Activated CD4-positive, alpha-beta T cell treated with anti-CD3 and anti-CD28 coated beads, Interleukin-2, amount 10 ng/mL, durations not matched to agents 24 days and 14 days (primary cell): Measurements from ENCODE around the gene FOXJ2. TPM values are rescaled to one million over a fixed set of nuclear protein-coding genes. Genes with fewer than 3 reads are reported as not detected.
"Not testable (repeated sequence)": the region's sequence is repeated elsewhere in the genome, so short reads cannot be mapped to it uniquely, and the experiment has no call there.

Source experiments
- DNase-seq: peaks from one replicate; pipeline ENCODE4 v3.0.0; 2022
- H3K27ac Mint-ChIP-seq: one replicate; pipeline ENCODE4 v1.8.0; 2022; ENCODE audit warnings: mild to moderate bottlenecking, mixed read lengths
- H3K27me3 Mint-ChIP-seq: one replicate; pipeline ENCODE4 v1.8.0; 2022; ENCODE audit warnings: mixed read lengths
- H3K36me3 Mint-ChIP-seq: one replicate; pipeline ENCODE4 v1.8.0; 2022; ENCODE audit warnings: low read depth, mild to moderate bottlenecking, mixed read lengths
- H3K4me1 Mint-ChIP-seq: one replicate; pipeline ENCODE4 v1.8.0; 2021; ENCODE audit warnings: mixed read lengths
- H3K4me3 Mint-ChIP-seq: one replicate; pipeline ENCODE4 v1.8.0; 2022; ENCODE audit warnings: mild to moderate bottlenecking, moderate library complexity, mixed read lengths
- H3K9me3 Mint-ChIP-seq: one replicate; pipeline ENCODE4 v1.8.0; 2021; ENCODE audit warnings: mixed read lengths
- intact Hi-C: fragments of 100-400 bp; cut with micrococcal nuclease; formaldehyde crosslinking; loops from one replicate; pipeline ENCODE4 v1.15.1; 2023
- total RNA-seq: library from RNA; stranded (reverse); gene quantifications from 2 replicates; pipeline ENCODE4 v1.2.3, GENCODE V29; 2022

The FOXJ2 gene
- total RNA-seq, 1 donor from 2014 or later = 18.6 TPM

GRCh38 chr12:8064131-8064530 is 31.6 kb downstream of the FOXJ2 start:
- DNase-seq = no peak
- Mint-ChIP-seq H3K4me1 (peaks cover 24% of the 10 kb centered on the region), H3K27ac (no peak overlapping the region), H3K9me3 (no peaks in the 10 kb centered on the region), H3K36me3 (peaks cover 10% of the 10 kb centered on the region), H3K27me3 (peaks cover 2% of the 10 kb centered on the region), H3K4me3 (no peak overlapping the region)
- intact Hi-C loops = no loop called here

- no peaks in the 10 kb centered on the region for H3K9me3 Mint-ChIP-seq
- intact Hi-C loops = loop anchor here (1.0 kb wide), 1 partner anchor 15 kb away; no protein-coding TSS in a partner anchor
- DNase-seq = peak; percentile 86
- peak within 1 kb of the TSS; percentile 41 for H3K4me3 Mint-ChIP-seq
- H3K27ac Mint-ChIP-seq = peak within 1 kb of the TSS; percentile 78
- peaks cover 33% of the 10 kb centered on the region for H3K4me1 Mint-ChIP-seq
- peaks cover 5% of the 10 kb centered on the region for H3K36me3 Mint-ChIP-seq
- H3K27me3 Mint-ChIP-seq = no peaks in the 10 kb centered on the region
Measured at GRCh38 chr12:8065991-8066594, 33.6 kb downstream of the FOXJ2 start, which contains the start of gene C3AR1. TSS of gene C3AR1 (minus strand) at chr12:8066359. CDS start at chr12:8060185, 6,174 bp downstream.

- no peaks in the 10 kb centered on the region for H3K9me3 Mint-ChIP-seq
- no peak overlapping the region for H3K4me3 Mint-ChIP-seq
- H3K36me3 Mint-ChIP-seq = no peaks in the 10 kb centered on the region
- H3K4me1 Mint-ChIP-seq = peaks cover 27% of the 10 kb centered on the region
- intact Hi-C loops = no loop called here
- no peak overlapping the region for H3K27ac Mint-ChIP-seq
- DNase-seq = no peak
- peaks cover 6% of the 10 kb centered on the region for H3K27me3 Mint-ChIP-seq
Measured at GRCh38 chr12:8069582-8069981, 37.1 kb downstream of the FOXJ2 start.

GRCh38 chr12:8071820-8072219 is 39.3 kb downstream of the FOXJ2 start:
- intact Hi-C loops = not testable (repeated sequence)

GRCh38 chr12:8075935-8076334 is 43.4 kb downstream of the FOXJ2 start:
- no peak overlapping the region for H3K27ac Mint-ChIP-seq
- H3K9me3 Mint-ChIP-seq = no peaks in the 10 kb centered on the region
- peaks cover 6% of the 10 kb centered on the region for H3K27me3 Mint-ChIP-seq
- no peaks in the 10 kb centered on the region for H3K36me3 Mint-ChIP-seq
- intact Hi-C loops = loop anchor here (5.0 kb wide), 1 partner anchor 214 kb away; no protein-coding TSS in a partner anchor
- H3K4me1 Mint-ChIP-seq = peaks cover 12% of the 10 kb centered on the region
- H3K4me3 Mint-ChIP-seq = no peak overlapping the region
- DNase-seq = no peak

More at GRCh38 chr12:8071820-8072219, 39.3 kb downstream of the FOXJ2 start:
- H3K4me3 Mint-ChIP-seq, H3K27me3 Mint-ChIP-seq, H3K27ac Mint-ChIP-seq, H3K36me3 Mint-ChIP-seq, H3K9me3 Mint-ChIP-seq, DNase-seq: not testable (repeated sequence)
- H3K4me1 Mint-ChIP-seq = peaks cover 12% of the 10 kb centered on the region

- H3K4me1 Mint-ChIP-seq = peaks cover 15% of the 10 kb centered on the region
- H3K9me3 Mint-ChIP-seq = no peaks in the 10 kb centered on the region
- H3K27ac Mint-ChIP-seq = no peak overlapping the region
- H3K36me3 Mint-ChIP-seq = no peaks in the 10 kb centered on the region
- intact Hi-C loops = loop anchor here (5.0 kb wide), 1 partner anchor 214 kb away; no protein-coding TSS in a partner anchor
- H3K4me3 Mint-ChIP-seq = no peak overlapping the region
- DNase-seq = no peak
- H3K27me3 Mint-ChIP-seq = peaks cover 6% of the 10 kb centered on the region
Measured at GRCh38 chr12:8076366-8076765, 43.9 kb downstream of the FOXJ2 start.

- Mint-ChIP-seq H3K27me3 (peaks cover 2% of the 10 kb centered on the region), H3K27ac (no peak overlapping the region), H3K4me1 (peaks cover 16% of the 10 kb centered on the region), H3K9me3 (no peaks in the 10 kb centered on the region), H3K36me3 (no peaks in the 10 kb centered on the region), H3K4me3 (no peak overlapping the region)
- DNase-seq = no peak
- intact Hi-C loops = loop anchor here (5.0 kb wide), 1 partner anchor 215 kb away; no protein-coding TSS in a partner anchor
Measured at GRCh38 chr12:8077207-8077606, 44.7 kb downstream of the FOXJ2 start.

GRCh38 chr12:8078398-8078797 is 45.9 kb downstream of the FOXJ2 start:
- Mint-ChIP-seq H3K9me3 (no peaks in the 10 kb centered on the region), H3K4me3 (no peak overlapping the region), H3K4me1 (peaks cover 19% of the 10 kb centered on the region), H3K27ac (no peak overlapping the region), H3K27me3 (no peaks in the 10 kb centered on the region), H3K36me3 (no peaks in the 10 kb centered on the region)
- peak; percentile 84 for DNase-seq
- intact Hi-C loops = loop anchor here (1.0 to 5.0 kb wide), 2 partner anchors 32 to 216 kb away; no protein-coding TSS in a partner anchor

GRCh38 chr12:8078916-8079315 is 46.4 kb downstream of the FOXJ2 start:
- H3K9me3 Mint-ChIP-seq = no peaks in the 10 kb centered on the region
- no peak overlapping the region for H3K27ac Mint-ChIP-seq
- H3K27me3 Mint-ChIP-seq = no peaks in the 10 kb centered on the region
- DNase-seq = no peak
- peaks cover under 1% of the 10 kb centered on the region for H3K36me3 Mint-ChIP-seq
- intact Hi-C loops = loop anchor here (1.0 to 5.0 kb wide), 2 partner anchors 33 to 217 kb away; no protein-coding TSS in a partner anchor
- H3K4me3 Mint-ChIP-seq = no peak overlapping the region
- peaks cover 21% of the 10 kb centered on the region for H3K4me1 Mint-ChIP-seq

- DNase-seq = no peak
- Mint-ChIP-seq H3K4me3 (peak overlapping the region; percentile 1), H3K4me1 (peaks cover 29% of the 10 kb centered on the region), H3K9me3 (no peaks in the 10 kb centered on the region), H3K27ac (peak overlapping the region; percentile 60), H3K27me3 (no peaks in the 10 kb centered on the region), H3K36me3 (peaks cover 5% of the 10 kb centered on the region)
- intact Hi-C loops = loop anchor here (5.0 kb wide), 1 partner anchor 143 kb away; the partner anchor contains the start of gene SLC2A3
Measured at GRCh38 chr12:8080120-8080519, 47.6 kb downstream of the FOXJ2 start.

- Mint-ChIP-seq H3K4me3 (peak overlapping the region; percentile 96), H3K27me3 (no peaks in the 10 kb centered on the region), H3K4me1 (peaks cover 32% of the 10 kb centered on the region), H3K9me3 (no peaks in the 10 kb centered on the region), H3K27ac (peak overlapping the region; percentile 97), H3K36me3 (peaks cover 8% of the 10 kb centered on the region)
- intact Hi-C loops = loop anchor here (1.0 to 5.0 kb wide), 2 partner anchors 15 to 144 kb away; partner anchors contain the start of genes C3AR1 and SLC2A3
- peak; percentile 79 for DNase-seq
Measured at GRCh38 chr12:8081251-8081920, 48.9 kb downstream of the FOXJ2 start.

- Mint-ChIP-seq H3K27me3 (no peaks in the 10 kb centered on the region), H3K4me3 (peak overlapping the region; percentile 96), H3K9me3 (no peaks in the 10 kb centered on the region), H3K36me3 (peaks cover 12% of the 10 kb centered on the region), H3K4me1 (peaks cover 35% of the 10 kb centered on the region), H3K27ac (peak overlapping the region; percentile 97)
- intact Hi-C loops = loop anchor here (1.0 to 5.0 kb wide), 5 partner anchors 36 to 161 kb away; partner anchors contain the start of genes FOXJ2 and SLC2A3
- no peak for DNase-seq
Measured at GRCh38 chr12:8082808-8083100, 50.2 kb downstream of the FOXJ2 start.

GRCh38 chr12:8084351-8084750 is 51.8 kb downstream of the FOXJ2 start:
- Mint-ChIP-seq H3K27ac (peak overlapping the region; percentile 97), H3K4me1 (peaks cover 45% of the 10 kb centered on the region)
- H3K27me3 Mint-ChIP-seq = not testable (repeated sequence)

GRCh38 chr12:8087666-8088065 is 55.1 kb downstream of the FOXJ2 start:
- intact Hi-C loops = no loop called here
- Mint-ChIP-seq H3K27me3 (no peaks in the 10 kb centered on the region), H3K4me1 (peaks cover 35% of the 10 kb centered on the region), H3K4me3 (peak overlapping the region; percentile 83), H3K27ac (peak overlapping the region; percentile 85), H3K9me3 (no peaks in the 10 kb centered on the region), H3K36me3 (peaks cover 46% of the 10 kb centered on the region)
- peak; percentile 51 for DNase-seq

More at GRCh38 chr12:8084351-8084750, 51.8 kb downstream of the FOXJ2 start:
- H3K9me3 Mint-ChIP-seq = not testable (repeated sequence)
- DNase-seq = peak; percentile 71
- Mint-ChIP-seq H3K4me3 (peak overlapping the region; percentile 96), H3K36me3 (peaks cover 19% of the 10 kb centered on the region)
- intact Hi-C loops = loop anchor here (5.0 kb wide), 1 partner anchor 147 kb away; the partner anchor contains the start of gene SLC2A3
